Measurements from ENCODE around the gene NEUROD6. TPM values are rescaled to one million over a fixed set of nuclear protein-coding genes. Genes with fewer than 3 reads are reported as not detected.
A peak's percentile ranks its signal among the peaks of the same experiment; 100 is the strongest.

NEUROD6 gene
- total RNA-seq: not detected
- long read RNA-seq: 0 reads

DNA sequence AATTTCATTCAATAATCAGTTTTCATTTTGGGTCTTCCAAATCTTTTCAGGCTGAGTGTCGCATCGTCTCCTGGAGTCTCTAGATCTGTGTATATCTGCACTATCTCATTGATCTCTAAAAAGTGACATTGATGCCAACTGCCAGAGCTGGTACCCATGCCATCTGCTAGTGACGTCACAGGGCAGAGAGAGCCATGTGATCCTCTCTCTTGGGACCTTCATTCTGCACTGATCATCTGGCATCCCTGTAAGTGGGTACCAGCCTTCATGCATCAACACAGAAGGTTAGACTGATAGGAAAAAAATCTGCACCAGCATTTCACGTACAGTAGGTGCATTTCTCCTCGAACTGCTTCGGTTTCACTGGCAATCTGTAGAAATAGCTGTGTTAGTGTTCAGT lies at the start of gene NEUROD6:
TSS of gene NEUROD6 (minus strand) at position 124 of the 400 bp plus-strand sequence. CDS start 1,458 bp downstream, outside the sequence.
- ATAC-seq (no peak), DNase-seq (no peak)

GRCh38 chr7:31384466-31384865 lies 43.9 kb upstream of the NEUROD6 start:
- DNase-seq: no peak
- no peak for ATAC-seq
- intact Hi-C loops (cut with DNase I, micrococcal nuclease): no loop called here

More for the DNA sequence above, at the start of gene NEUROD6:
- intact Hi-C loops (cut with DNase I, micrococcal nuclease): no loop called here

DNA sequence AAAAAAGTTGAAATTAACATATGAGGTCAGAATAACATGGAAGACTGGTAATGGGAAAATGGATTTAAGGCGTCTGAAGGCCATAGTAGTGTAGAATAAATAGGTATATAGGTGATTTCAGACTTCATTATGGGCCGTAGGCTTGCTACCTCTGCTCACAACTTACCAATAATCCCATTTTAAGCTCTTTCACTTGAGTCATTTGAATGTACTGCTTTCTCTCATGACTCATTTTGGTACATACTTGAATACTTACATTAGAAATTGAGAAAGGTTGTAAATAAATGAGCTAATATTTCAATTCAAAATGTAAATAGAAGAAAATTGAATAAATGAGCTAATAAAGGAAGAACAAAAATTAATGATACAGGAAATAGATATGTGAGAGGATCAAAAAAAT lies 42.2 kb upstream of the NEUROD6 start:
- intact Hi-C loops (cut with DNase I, micrococcal nuclease): no loop called here
- ATAC-seq (no peak), DNase-seq (no peak)

DNA sequence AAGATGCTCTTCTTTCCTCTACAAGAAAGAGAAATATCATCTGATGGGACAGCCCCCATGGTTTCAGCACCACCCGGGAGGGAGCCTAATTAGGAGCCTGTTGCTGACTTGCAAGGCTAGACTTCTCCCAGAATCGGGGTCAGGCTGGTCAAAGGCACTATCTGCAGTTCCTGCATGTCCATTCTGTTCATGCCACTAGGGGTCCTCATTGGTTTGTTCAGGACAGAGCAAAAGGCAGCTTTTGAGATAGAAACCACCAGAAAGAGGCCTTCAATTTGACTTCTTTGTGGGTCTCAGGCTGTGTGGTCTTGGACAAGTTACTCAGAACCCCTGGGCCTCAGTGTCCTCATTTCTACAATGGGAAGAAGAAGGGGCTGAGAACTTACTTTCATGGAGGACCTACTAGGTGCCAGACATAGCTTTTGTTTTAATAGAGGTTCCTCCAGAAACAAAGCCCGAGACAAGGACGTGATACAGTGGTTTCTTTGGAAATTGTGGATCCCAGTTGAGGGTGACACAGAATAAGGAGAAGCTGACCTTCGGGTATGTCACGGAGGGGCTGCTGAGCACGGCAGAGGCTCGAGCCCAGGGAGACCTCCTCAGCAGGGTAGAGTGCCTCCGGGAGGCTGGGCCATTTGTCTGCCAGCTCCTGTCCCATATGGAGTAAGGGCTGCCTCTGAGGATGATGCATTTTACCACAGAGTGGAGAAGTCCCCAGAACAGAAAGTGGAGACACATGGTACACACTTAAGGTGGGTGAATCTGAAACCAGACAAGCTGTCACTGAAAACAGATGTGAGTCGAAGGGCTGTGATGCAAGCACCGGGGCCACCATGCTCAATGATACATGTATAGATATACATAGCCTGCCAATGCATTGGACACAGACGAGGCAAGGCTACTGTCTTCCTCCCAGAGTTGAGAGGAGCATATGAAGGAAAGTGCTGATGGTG lies 33.1 kb upstream of the NEUROD6 start:
- peak; percentile 84 for ATAC-seq
- intact Hi-C loops (cut with DNase I, micrococcal nuclease): no loop called here
- DNase-seq: peak in 1 of 2 donors; percentile 25

- DNase-seq: no peak
- no peak for ATAC-seq
- intact Hi-C loops (cut with DNase I, micrococcal nuclease): no loop called here
These were observed 31.9 kb upstream of the NEUROD6 start for GRCh38 chr7:31372231-31372959.

DNA sequence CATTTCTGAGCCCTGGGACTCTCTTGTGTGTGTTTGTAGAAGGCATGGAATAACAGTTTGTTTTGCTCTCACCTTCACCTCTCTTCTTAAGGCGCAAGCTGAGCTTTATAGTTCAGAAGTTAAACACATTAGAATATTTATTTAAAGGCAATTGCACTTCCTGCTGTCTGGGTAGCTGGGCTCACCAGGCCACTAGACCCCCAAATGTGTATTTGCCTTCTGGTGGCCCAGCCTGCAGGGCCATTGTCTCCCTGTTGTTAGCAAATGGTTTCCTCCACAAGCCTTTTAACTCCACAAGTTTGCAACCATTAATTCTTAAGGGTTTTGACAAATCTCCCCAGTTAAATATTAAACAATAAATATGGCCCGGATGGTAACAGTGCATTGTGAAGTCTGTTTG lies 31.1 kb upstream of the NEUROD6 start:
- no peak for ATAC-seq
- intact Hi-C loops (cut with DNase I, micrococcal nuclease): no loop called here
- no peak for DNase-seq

DNA sequence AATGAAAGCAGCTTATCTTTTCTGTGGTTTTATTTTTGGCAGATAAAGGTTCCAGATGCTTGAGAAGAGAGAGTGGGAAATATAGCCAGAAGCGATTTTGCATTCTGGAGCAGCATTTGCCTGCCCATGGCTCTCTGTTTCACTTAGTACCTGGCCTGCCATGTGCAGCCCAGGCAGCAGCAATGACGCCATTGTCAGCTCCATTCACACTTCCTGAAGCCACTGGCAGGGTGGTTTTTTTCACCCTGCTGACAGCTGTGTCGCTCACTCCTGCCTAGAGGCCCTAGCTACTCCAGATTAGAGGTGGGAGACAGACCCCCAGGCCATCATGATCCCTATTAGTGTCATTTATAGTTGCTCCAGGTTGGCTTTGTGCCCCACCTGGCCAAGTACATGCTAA lies 30.1 kb upstream of the NEUROD6 start:
- ATAC-seq (no peak), DNase-seq (no peak)
- intact Hi-C loops (cut with DNase I, micrococcal nuclease): no loop called here

- DNase-seq: no peak
- ATAC-seq: no peak
- intact Hi-C loops (cut with DNase I, micrococcal nuclease): no loop called here
These were observed 28.1 kb upstream of the NEUROD6 start for GRCh38 chr7:31368620-31369019.

GRCh38 chr7:31363496-31363895 lies 23.0 kb upstream of the NEUROD6 start:
- no peak for DNase-seq
- intact Hi-C loops (cut with DNase I, micrococcal nuclease): no loop called here
- ATAC-seq: no peak

DNA sequence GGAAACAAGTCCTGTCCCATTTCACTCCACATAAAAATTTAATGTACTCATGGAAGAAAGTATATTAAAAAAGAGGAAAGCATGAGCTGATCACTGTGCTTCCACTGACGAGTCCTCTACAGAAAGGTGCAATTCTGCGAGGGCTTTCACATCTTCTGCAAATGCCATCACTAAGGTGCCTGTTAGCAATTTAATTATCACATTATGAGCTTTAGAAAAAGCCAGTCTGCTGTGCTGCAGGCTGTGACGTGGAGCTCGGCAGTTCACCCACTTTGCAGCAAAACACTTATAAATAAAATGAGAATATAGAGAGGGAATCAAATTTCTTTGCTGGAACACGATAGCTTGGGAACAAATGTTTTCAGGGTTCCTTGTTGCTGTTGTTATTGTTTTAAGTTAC lies 22.5 kb upstream of the NEUROD6 start:
- ATAC-seq (no peak), DNase-seq (no peak)
- intact Hi-C loops (cut with DNase I, micrococcal nuclease): no loop called here

DNA sequence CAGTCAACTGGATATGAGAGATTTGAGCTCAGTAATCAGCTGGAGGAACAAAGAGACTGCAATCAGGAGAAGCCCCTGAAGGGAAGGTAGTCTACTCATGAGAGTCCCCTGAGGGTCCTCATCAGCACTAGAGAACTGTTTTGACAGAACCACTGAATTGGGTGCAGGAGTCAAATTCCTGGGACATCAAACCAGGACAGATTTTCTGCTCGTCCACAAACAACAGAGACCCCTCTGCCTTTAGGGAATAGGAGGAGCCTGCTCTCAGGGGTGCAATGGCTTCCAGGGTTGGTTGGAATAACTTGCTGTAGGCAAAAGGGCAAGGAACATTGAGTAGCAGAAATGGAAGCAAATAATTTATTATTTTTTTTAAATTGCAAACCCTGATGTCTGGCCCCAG lies 21.9 kb upstream of the NEUROD6 start:
- ATAC-seq (no peak), DNase-seq (no peak)

DNA sequence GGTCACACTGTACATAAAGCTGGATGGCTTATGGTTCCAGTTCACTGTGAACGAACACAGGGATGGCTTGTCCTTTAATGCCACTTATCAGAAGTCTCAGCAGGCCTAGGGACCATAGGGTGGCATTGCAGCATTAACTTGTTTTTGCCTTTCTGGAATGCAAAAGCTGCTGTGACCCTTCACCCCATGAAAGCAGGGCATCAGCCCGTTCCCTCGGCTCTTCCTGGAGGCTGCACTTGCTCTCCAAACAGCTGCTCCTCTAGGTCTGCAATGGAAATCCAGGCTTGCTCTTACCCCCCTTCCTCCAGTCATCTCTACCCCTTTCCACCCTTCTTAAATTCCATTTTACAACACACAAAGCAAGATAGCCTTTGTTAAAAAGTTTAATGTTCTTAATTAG lies 17.9 kb upstream of the NEUROD6 start:
- DNase-seq (no peak), ATAC-seq (no peak)
- intact Hi-C loops (cut with DNase I, micrococcal nuclease): no loop called here

More for the DNA sequence above, 21.9 kb upstream of the NEUROD6 start:
- intact Hi-C loops (cut with DNase I, micrococcal nuclease): no loop called here

DNA sequence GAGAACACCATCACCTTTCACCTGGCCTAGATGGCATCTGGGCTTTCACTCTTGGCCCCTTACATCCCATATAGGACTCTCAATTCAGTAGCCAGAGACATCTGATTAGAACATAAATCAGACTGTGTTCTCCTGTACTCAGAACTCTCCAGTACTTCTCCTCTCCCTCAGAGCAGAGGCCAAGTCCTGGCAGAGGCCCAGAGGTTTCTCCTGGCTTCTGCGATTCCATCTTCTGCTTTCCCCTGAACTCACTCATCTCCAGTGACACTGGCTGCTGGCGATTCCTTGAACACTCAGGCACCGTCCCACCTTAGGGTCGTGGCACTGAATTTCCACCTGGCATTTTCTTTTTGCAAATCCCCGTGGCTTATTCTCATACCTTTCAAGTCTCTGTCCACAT lies 4.9 kb upstream of the NEUROD6 start:
- intact Hi-C loops (cut with DNase I, micrococcal nuclease): no loop called here
- DNase-seq (no peak), ATAC-seq (no peak)

DNA sequence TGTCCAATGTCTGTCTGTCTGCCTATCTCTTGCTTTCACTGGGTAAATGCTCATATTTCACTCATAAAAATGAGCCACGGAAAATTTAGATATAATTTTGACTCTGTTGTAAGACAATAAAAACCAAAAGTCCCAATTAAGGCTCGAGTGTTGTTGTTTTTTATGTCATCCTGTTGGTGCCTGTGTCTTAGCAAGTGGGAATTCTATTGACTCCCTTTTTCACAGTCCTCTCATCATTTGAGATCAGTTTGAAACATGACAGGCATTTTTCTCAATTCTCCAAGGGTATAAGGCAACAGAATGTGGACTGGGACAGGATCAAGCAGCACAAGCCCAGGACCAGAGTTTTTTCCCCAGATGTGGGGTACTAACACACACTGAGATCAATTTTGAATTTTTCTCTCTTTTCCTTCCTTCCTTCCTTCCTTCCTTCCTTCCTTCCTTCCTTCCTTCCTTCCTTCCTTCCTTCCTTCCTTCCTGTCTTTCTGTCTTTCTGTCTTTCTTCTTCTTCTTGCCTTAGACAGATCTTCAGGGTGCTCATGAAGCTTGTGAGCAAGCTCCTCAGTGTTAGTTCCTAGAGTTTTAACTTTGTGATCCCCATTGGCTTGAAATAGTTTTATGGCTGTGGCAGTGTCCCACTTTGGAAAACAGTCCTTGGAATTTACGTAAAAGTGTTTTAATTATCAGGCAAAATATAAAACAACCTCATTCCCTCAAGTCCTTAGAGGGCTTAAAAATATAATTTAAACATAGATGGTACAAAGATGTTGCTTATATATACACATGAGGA lies 3.2 kb upstream of the NEUROD6 start:
- no peak for ATAC-seq
- DNase-seq: no peak
- intact Hi-C loops (cut with DNase I, micrococcal nuclease): no loop called here

DNA sequence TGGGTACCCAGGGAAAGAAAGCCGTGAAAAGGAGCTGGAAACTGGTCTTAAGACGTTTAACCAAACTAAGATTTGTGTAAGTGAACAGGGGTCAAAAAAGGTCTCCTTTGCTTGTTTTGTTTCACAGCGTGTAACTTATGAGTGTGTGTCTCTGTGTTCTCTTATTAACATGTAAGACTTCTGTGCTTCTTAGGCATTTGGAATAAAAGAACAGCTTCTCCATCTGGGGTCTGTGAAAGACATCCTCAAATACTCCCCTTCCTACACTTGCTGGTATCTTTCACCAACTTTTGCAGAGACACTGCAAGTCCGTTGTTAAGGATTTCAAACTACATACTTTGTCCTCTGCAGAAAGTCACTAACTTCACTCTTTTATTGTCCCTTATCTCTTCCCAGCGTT lies 615 bp upstream of the NEUROD6 start:
- intact Hi-C loops (cut with DNase I, micrococcal nuclease): no loop called here
- ATAC-seq: peak; percentile 50
- DNase-seq: no peak

DNA sequence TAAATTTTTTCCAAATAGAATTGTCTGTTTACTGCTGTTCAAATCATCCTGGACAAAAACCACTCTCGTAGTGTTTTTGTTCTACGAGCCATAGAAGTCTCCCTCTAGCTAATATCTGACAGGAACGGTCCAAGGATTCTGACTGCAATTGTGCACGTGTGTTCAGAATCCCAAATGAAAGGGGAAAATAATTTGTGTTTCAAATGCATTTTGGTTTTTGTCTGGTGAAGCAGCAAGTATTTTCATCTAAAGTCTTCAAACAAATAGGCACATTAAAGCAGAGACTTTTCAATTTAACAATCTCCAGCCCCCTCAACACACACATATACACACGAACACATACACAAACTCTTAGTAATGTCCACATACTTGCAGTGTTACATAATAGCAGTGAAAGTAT lies 475 bp downstream of the NEUROD6 start:
- intact Hi-C loops (cut with DNase I, micrococcal nuclease): no loop called here
- DNase-seq (no peak), ATAC-seq (no peak)

GRCh38 chr7:31338706-31339105 lies 1.8 kb downstream of the NEUROD6 start:
- DNase-seq (no peak), ATAC-seq (no peak)
- intact Hi-C loops (cut with DNase I, micrococcal nuclease): no loop called here

DNA sequence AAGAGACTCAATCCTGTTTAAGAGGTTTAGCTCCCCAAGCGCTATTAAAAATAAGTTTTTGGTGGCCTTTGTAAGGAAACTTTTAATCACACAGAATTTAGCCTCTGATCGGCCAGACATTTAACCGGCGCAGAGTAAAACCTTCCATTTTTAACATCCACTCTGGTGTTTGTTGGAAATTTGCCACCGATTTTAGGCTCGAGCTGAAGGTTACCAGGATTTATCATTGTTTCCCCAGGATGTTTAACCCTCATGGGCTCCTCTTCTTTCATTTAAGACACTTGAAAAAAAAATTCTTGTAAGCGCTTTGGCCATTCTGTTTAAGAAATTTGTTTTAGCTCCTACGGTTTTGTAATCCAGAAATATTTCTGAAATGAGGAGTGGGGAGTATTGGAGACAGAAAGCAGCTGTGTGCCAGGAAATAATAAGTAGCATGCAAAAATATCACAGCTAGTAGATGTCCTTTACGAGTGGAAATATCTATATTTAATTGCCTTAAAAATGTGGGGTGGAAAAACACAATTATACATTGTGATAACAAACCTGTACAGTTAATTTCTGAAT lies 3.4 kb downstream of the NEUROD6 start:
- DNase-seq (no peak), ATAC-seq (no peak)
- intact Hi-C loops (cut with DNase I, micrococcal nuclease): no loop called here
